BLaER1 (cell line): Measurements from ENCODE around the gene GRIN2A.

Source experiments
- H3K27ac ChIP-seq: shearing (Covaris generic); formaldehyde crosslinking; 2 replicates; pipeline ENCODE4 v1.8.1; 2022
- H3K27me3 ChIP-seq: shearing (Covaris generic); formaldehyde crosslinking; 2 replicates; pipeline ENCODE4 v1.8.1; 2022
- H3K36me3 ChIP-seq: shearing (Covaris generic); formaldehyde crosslinking; 2 replicates; pipeline ENCODE4 v1.8.1; 2022
- H3K4me1 ChIP-seq: shearing (Covaris generic); formaldehyde crosslinking; 2 replicates; pipeline ENCODE4 v1.8.1; 2022
- H3K4me2 ChIP-seq: shearing (Covaris generic); formaldehyde crosslinking; 2 replicates; pipeline ENCODE4 v1.8.1; 2022
- H3K4me3 ChIP-seq: shearing (Covaris generic); formaldehyde crosslinking; 2 replicates; pipeline ENCODE4 v1.8.1; 2022
- H3K9ac ChIP-seq: shearing (Covaris generic); formaldehyde crosslinking; 2 replicates; pipeline ENCODE4 v1.8.1; 2022
- H3K9me3 ChIP-seq: shearing (Covaris generic); formaldehyde crosslinking; 2 replicates; pipeline ENCODE4 v1.8.1; 2022
- H4K20me1 ChIP-seq: shearing (Covaris generic); formaldehyde crosslinking; 2 replicates; pipeline ENCODE4 v1.8.1; 2022
- Cebpa-rat ChIP-seq: shearing (Covaris generic); IDR thresholded peaks from 2 replicates; pipeline ENCODE4 v1.8.1; 2022

The GRIN2A gene

DNA sequence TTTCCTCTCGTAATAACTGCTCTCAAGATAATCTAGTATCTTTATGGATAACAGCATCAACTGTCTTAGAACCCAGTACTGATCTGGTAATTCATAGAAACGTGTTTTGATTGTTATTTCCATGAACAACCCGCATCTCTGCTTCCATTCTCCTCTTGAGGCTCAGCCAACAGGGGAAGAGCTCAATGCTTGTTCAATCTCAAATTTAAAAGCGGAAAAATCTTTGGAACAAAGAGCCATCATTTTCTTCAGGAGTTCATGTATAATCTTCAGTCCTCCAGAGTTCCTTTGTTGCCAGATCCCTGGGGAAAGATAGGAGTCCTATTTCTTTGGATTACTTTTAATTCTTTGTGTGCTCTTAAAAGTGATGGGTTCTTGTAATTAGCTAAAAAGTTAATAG lies 319.9 kb downstream of the GRIN2A start:
- H3K4me3 ChIP-seq, result no peak overlapping the region
- no peaks in the 10 kb centered on the region for H3K4me1 ChIP-seq
- H3K9me3 ChIP-seq, result no peaks in the 10 kb centered on the region
- H3K9ac ChIP-seq, result no peak overlapping the region
- H4K20me1 ChIP-seq, result no peaks in the 10 kb centered on the region
- no peaks in the 10 kb centered on the region for H3K36me3 ChIP-seq
- no peak for TF ChIP-seq Cebpa-rat
- H3K27ac ChIP-seq, result no peak overlapping the region
- no peaks in the 10 kb centered on the region for H3K27me3 ChIP-seq
- no peak overlapping the region for H3K4me2 ChIP-seq

DNA sequence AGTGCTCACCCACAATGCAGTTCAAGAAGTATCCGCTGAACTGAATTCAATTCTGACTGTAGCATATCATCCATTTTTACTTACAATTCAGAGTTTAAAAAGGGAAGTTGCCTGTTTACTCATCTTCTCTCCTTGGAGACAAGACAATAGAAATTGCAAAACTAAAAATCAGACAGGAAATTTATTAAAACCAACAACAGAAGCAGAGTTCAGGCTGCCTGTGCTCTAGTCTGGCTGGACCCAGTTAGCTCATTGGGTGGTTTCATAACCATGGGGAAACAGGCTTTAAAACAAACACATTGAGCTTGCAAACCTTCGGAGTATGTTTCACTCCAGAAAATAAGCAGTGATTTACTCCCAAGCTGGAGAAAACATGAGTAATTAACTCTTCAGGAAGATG lies 321.4 kb downstream of the GRIN2A start:
- H3K27ac ChIP-seq, result no peak overlapping the region
- no peaks in the 10 kb centered on the region for H3K27me3 ChIP-seq
- H3K4me1 ChIP-seq, result no peaks in the 10 kb centered on the region
- H3K4me2 ChIP-seq, result no peak overlapping the region
- no peaks in the 10 kb centered on the region for H3K9me3 ChIP-seq
- H3K9ac ChIP-seq, result no peak overlapping the region
- H3K4me3 ChIP-seq, result no peak overlapping the region
- H3K36me3 ChIP-seq, result no peaks in the 10 kb centered on the region
- TF ChIP-seq Cebpa-rat, result no peak
- H4K20me1 ChIP-seq, result no peaks in the 10 kb centered on the region

DNA sequence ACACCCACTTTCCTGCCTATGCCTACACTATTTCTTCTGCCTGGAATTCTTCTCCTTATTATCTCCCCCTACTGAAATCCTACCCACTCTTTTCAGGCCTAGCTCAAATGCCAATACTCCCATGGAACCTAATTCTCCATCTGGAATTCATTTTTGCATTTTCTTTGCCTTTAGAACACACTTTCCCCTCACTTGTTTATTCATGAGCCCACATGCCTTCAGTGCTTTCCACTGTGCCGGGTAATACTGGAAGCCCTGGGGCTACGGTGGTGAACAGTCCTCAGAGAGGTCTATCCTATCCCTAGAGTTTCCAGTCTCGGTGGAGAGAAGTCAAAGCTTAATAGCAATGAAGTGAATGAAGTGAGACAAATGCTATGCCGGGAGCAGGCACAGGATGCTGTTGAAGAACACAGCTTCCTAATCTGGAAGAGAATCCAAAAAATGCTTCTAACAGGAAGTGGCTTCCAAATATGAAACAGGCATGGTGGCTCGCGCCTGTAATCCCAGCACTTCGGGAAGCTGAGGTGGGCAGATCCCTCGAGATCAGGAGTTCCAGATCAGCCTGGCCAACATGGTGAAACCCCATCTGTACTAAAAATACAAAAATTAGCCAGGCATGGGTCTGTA lies 322.4 kb downstream of the GRIN2A start:
- H4K20me1 ChIP-seq, result no peaks in the 10 kb centered on the region
- H3K9ac ChIP-seq, result no peak overlapping the region
- H3K4me1 ChIP-seq, result no peaks in the 10 kb centered on the region
- no peaks in the 10 kb centered on the region for H3K9me3 ChIP-seq
- no peak overlapping the region for H3K4me3 ChIP-seq
- no peak overlapping the region for H3K27ac ChIP-seq
- H3K27me3 ChIP-seq, result no peaks in the 10 kb centered on the region
- TF ChIP-seq Cebpa-rat, result no peak
- H3K4me2 ChIP-seq, result no peak overlapping the region
- H3K36me3 ChIP-seq, result no peaks in the 10 kb centered on the region

DNA sequence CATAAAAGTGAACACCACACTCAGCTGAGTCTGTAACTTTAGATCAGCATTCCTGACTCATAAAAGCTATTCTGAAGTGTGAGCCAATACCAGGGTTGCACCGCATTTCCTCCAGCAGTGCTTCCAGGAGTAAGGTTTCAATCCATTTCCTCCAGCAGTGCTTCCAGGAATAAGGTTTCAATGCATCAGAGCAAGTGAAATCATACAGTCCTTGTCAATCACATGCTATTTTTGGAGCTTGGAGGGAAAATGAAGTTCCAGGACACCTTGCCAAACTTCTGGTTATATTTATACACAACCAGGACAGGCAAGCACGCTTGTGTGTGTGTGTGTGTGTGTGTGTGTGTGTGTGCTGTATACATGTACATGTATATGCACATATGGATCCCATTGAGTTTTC lies 327.6 kb downstream of the GRIN2A start:
- no peaks in the 10 kb centered on the region for H3K36me3 ChIP-seq
- no peak overlapping the region for H3K9ac ChIP-seq
- H3K4me3 ChIP-seq, result no peak overlapping the region
- no peaks in the 10 kb centered on the region for H3K9me3 ChIP-seq
- H3K27ac ChIP-seq, result no peak overlapping the region
- H3K27me3 ChIP-seq, result no peaks in the 10 kb centered on the region
- H3K4me1 ChIP-seq, result no peaks in the 10 kb centered on the region
- H3K4me2 ChIP-seq, result no peak overlapping the region
- no peak for TF ChIP-seq Cebpa-rat
- no peaks in the 10 kb centered on the region for H4K20me1 ChIP-seq

DNA sequence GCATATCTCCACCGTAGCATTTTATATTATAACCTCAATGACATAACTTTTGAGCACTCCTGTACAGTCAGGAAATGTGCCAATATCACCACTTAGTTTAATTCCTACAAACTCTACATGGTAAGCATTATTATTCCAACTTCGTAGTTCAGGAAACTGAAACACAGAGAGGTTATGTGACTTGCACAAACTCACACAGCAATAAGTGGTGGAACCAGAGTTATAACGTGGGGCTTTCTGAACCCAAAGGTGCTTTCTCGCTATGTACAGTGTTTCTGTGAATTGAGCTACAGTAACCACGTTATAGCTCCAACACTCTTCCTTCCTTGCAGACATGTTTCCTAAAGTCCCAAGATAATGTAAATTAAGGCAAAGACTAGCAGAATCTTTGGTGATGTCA lies 330.2 kb downstream of the GRIN2A start:
- Histone ChIP-seq H3K27me3 (no peaks in the 10 kb centered on the region), H3K4me3 (no peak overlapping the region), H3K4me1 (no peaks in the 10 kb centered on the region), H3K9ac (no peak overlapping the region), H3K4me2 (no peak overlapping the region), H3K9me3 (no peaks in the 10 kb centered on the region), H3K27ac (no peak overlapping the region), H4K20me1 (no peaks in the 10 kb centered on the region), H3K36me3 (no peaks in the 10 kb centered on the region)
- TF ChIP-seq Cebpa-rat, result no peak

DNA sequence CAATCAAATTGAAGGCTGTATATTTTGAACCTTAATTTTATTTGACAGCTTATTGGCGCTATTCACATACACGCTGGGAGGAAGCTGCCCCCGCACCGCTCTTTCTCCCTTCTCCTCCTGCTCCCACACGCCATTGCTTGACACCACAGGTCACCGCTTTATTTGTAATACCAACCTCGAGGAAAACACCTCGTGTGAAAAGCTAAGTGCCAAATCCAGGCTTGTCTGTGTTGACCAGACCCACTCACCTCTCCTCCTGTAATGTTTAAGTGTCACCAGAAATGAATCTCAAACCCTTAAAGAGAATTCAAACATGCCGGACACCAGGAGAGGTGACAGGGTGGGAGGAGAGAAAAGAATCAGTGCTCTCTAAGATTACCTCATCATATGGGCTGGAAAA lies 331.4 kb downstream of the GRIN2A start:
- Histone ChIP-seq H3K9ac (no peak overlapping the region), H3K27ac (no peak overlapping the region), H3K4me3 (no peak overlapping the region), H3K4me2 (no peak overlapping the region), H3K4me1 (no peaks in the 10 kb centered on the region), H3K36me3 (no peaks in the 10 kb centered on the region), H4K20me1 (no peaks in the 10 kb centered on the region), H3K9me3 (no peaks in the 10 kb centered on the region), H3K27me3 (no peaks in the 10 kb centered on the region)
- TF ChIP-seq Cebpa-rat, result no peak

DNA sequence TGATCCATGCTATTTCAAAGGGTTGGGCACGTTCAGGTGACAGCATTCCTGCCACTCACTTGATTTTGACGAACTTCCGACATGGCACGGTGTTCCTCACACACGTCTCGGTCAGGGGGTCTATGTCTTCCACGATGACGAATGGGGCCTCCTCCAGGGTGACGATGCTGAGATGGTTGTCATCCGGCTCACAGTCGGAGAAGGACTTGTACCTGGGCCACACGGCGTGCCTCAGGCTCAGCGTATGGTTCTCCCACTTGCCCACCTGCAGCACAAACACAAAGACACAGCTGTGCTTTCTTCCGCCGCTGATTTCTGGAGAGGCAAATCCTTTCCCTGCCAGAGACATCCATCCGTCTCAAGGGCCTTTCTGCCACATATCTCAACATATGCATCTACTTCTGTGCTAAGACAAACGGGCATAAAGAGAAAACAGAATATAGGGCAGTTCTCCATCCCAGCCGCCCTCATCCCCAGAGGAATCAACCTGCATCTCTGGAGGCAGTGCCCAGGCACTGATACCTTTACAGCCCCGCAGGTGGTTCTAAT lies 332.5 kb downstream of the GRIN2A start:
- Histone ChIP-seq H3K4me2 (no peak overlapping the region), H3K36me3 (no peaks in the 10 kb centered on the region), H3K9ac (no peak overlapping the region), H3K4me1 (no peaks in the 10 kb centered on the region), H4K20me1 (no peaks in the 10 kb centered on the region), H3K9me3 (no peaks in the 10 kb centered on the region), H3K27me3 (no peaks in the 10 kb centered on the region), H3K4me3 (no peak overlapping the region), H3K27ac (no peak overlapping the region)
- no peak for TF ChIP-seq Cebpa-rat

DNA sequence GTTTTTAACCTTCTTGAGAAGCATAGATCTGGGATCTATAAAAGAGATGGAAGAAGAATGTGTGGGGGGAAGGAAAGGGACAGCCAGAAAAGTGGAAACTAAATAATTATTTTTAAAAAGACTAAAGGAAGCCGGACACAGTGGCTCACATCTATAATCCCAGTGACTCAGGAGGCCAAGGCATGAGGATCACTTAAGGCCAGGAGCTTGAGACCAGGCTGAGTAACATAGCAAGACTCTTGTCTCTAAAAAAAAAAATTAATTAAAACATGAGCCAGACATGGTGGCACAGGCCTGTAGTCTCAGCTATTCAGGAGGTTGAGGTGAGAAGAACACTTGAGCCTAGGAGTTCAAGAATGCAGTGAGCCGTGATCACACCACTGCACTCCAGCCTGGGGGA lies 335.1 kb downstream of the GRIN2A start:
- no peak overlapping the region for H3K4me3 ChIP-seq
- no peaks in the 10 kb centered on the region for H3K4me1 ChIP-seq
- H3K9ac ChIP-seq, result no peak overlapping the region
- no peak overlapping the region for H3K4me2 ChIP-seq
- no peak for TF ChIP-seq Cebpa-rat
- no peak overlapping the region for H3K27ac ChIP-seq
- no peaks in the 10 kb centered on the region for H4K20me1 ChIP-seq
- no peaks in the 10 kb centered on the region for H3K27me3 ChIP-seq
- no peaks in the 10 kb centered on the region for H3K9me3 ChIP-seq
- H3K36me3 ChIP-seq, result no peaks in the 10 kb centered on the region

DNA sequence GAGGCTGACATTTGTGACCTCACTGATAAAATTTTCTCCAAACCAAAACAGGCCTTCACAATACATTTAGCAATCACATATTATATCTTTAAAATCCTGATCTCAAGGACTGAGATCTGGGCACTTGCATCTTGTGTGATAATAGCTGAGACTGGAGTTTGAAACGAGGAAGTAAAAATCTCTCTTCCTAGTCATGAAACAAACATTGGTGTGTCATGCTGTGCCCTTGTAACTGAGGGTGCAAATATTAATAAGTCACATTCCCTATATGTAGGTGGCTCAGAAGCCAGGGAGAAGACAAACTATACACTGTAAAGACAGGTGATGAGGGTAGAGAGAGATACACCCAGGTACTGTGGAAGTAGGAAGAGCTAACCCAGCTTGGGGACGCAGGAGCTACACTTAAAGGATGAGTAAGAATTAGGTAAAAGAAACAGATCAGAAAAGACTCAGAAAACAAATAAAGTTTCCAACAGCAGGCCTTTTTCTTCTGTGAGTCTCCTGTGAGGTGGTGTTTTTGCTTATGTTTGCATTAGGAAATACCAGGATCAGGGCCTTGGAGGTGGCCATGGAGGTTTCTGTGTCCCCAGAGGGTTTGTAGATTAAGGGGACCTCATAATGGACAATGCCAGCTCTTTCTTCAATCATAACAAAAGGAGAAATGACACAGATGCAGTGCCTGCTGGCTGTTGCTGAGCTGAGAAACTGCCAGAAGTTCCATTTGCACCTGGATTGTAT lies 335.7 kb downstream of the GRIN2A start:
- no peaks in the 10 kb centered on the region for H3K27me3 ChIP-seq
- no peak overlapping the region for H3K27ac ChIP-seq
- H3K4me1 ChIP-seq, result no peaks in the 10 kb centered on the region
- H3K9ac ChIP-seq, result no peak overlapping the region
- no peak overlapping the region for H3K4me2 ChIP-seq
- H3K4me3 ChIP-seq, result no peak overlapping the region
- no peaks in the 10 kb centered on the region for H3K9me3 ChIP-seq
- no peak for TF ChIP-seq Cebpa-rat
- H4K20me1 ChIP-seq, result no peaks in the 10 kb centered on the region
- H3K36me3 ChIP-seq, result no peaks in the 10 kb centered on the region

DNA sequence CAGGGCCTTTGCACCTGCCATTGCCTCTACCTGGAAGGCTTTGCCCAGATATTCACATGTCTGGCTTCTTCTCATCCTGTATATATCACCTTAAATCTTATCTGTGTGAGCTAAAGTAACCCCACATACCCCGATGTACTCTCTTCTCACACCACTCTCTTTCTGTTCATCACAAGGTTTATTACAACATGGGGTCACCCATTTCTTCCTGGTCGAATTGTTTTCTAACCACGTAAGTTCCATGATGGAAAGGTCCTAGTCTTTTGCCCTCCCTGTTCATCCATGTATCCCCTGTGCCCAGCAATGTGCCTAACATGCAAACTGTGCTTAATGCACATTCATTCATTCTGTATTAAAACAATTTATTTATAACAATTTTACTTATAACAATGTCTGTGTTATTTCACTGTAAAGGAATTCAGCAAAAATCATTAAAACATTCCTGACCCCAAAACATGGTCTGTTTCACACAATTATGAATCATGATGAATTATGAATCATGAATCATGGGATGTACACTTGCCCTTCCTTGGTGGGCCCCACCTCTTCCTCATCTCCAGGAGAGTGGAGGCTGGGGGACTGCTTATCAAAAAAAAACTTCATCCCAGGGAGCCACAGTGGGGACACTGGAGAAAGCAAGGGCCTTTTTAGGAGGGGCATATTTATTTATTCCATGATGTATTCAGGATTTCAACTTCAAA lies 336.4 kb downstream of the GRIN2A start:
- no peak overlapping the region for H3K27ac ChIP-seq
- no peaks in the 10 kb centered on the region for H3K36me3 ChIP-seq
- H3K27me3 ChIP-seq, result no peaks in the 10 kb centered on the region
- no peak overlapping the region for H3K4me3 ChIP-seq
- H3K9me3 ChIP-seq, result no peaks in the 10 kb centered on the region
- no peak for TF ChIP-seq Cebpa-rat
- no peaks in the 10 kb centered on the region for H3K4me1 ChIP-seq
- no peak overlapping the region for H3K9ac ChIP-seq
- H4K20me1 ChIP-seq, result no peaks in the 10 kb centered on the region
- H3K4me2 ChIP-seq, result no peak overlapping the region
